ENCODE results near the gene RNASEL.

DNA sequence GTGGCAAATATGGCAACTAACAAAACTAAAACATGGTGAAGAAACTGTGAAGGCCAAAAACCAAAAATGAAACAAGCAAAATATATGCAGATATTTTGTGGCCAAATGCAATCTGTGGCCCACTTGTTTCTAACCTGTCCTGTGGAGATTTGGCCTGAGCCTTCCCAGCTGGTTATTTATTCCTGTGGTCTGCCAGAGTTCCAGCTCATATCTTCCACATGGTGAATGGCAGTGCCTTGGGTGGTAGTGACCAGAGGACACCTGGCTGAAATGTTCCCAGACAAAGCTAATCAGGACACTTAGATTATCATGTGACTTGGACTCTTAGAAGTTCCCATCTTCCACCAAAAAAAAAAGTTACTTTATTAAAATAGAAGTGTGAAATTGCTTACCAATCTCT lies 39.7 kb downstream of the RNASEL start:
- TF ChIP-seq, protein P1, sequence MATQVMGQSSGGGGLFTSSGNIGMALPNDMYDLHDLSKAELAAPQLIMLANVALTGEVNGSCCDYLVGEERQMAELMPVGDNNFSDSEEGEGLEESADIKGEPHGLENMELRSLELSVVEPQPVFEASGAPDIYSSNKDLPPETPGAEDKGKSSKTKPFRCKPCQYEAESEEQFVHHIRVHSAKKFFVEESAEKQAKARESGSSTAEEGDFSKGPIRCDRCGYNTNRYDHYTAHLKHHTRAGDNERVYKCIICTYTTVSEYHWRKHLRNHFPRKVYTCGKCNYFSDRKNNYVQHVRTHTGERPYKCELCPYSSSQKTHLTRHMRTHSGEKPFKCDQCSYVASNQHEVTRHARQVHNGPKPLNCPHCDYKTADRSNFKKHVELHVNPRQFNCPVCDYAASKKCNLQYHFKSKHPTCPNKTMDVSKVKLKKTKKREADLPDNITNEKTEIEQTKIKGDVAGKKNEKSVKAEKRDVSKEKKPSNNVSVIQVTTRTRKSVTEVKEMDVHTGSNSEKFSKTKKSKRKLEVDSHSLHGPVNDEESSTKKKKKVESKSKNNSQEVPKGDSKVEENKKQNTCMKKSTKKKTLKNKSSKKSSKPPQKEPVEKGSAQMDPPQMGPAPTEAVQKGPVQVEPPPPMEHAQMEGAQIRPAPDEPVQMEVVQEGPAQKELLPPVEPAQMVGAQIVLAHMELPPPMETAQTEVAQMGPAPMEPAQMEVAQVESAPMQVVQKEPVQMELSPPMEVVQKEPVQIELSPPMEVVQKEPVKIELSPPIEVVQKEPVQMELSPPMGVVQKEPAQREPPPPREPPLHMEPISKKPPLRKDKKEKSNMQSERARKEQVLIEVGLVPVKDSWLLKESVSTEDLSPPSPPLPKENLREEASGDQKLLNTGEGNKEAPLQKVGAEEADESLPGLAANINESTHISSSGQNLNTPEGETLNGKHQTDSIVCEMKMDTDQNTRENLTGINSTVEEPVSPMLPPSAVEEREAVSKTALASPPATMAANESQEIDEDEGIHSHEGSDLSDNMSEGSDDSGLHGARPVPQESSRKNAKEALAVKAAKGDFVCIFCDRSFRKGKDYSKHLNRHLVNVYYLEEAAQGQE (IDR thresholded peaks at IDR 0.05), result no peak
- TF ChIP-seq, protein P2, sequence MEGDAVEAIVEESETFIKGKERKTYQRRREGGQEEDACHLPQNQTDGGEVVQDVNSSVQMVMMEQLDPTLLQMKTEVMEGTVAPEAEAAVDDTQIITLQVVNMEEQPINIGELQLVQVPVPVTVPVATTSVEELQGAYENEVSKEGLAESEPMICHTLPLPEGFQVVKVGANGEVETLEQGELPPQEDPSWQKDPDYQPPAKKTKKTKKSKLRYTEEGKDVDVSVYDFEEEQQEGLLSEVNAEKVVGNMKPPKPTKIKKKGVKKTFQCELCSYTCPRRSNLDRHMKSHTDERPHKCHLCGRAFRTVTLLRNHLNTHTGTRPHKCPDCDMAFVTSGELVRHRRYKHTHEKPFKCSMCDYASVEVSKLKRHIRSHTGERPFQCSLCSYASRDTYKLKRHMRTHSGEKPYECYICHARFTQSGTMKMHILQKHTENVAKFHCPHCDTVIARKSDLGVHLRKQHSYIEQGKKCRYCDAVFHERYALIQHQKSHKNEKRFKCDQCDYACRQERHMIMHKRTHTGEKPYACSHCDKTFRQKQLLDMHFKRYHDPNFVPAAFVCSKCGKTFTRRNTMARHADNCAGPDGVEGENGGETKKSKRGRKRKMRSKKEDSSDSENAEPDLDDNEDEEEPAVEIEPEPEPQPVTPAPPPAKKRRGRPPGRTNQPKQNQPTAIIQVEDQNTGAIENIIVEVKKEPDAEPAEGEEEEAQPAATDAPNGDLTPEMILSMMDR (IDR thresholded peaks at IDR 0.05; ENCODE audit: low read depth, low read length, missing input control), result no peak
- no peak for TF ChIP-seq FOXA2 (IDR thresholded peaks at IDR 0.05)
- TF ChIP-seq, protein P3, sequence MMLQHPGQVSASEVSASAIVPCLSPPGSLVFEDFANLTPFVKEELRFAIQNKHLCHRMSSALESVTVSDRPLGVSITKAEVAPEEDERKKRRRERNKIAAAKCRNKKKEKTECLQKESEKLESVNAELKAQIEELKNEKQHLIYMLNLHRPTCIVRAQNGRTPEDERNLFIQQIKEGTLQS (IDR thresholded peaks at IDR 0.05), result no peak
- TF ChIP-seq, protein P4, sequence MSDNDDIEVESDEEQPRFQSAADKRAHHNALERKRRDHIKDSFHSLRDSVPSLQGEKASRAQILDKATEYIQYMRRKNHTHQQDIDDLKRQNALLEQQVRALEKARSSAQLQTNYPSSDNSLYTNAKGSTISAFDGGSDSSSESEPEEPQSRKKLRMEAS (IDR thresholded peaks at IDR 0.05), result no peak
- TF ChIP-seq HNF4A (conservative IDR thresholded peaks at IDR 0.05), result no peak
- TF ChIP-seq RAD21 (IDR thresholded peaks at IDR 0.05), result no peak
- TF ChIP-seq YY1 (IDR thresholded peaks at IDR 0.05), result no peak
- no peak for TF ChIP-seq TAF1 (conservative IDR thresholded peaks at IDR 0.05)
- no peak for TF ChIP-seq SP1 (IDR thresholded peaks at IDR 0.05)
- TF ChIP-seq RXRA (IDR thresholded peaks at IDR 0.05), result no peak
- no peak for TF ChIP-seq GABPA (IDR thresholded peaks at IDR 0.05 in 1 of 2, conservative IDR thresholded peaks at IDR 0.05 in 1 of 2)
- TF ChIP-seq, protein P5, sequence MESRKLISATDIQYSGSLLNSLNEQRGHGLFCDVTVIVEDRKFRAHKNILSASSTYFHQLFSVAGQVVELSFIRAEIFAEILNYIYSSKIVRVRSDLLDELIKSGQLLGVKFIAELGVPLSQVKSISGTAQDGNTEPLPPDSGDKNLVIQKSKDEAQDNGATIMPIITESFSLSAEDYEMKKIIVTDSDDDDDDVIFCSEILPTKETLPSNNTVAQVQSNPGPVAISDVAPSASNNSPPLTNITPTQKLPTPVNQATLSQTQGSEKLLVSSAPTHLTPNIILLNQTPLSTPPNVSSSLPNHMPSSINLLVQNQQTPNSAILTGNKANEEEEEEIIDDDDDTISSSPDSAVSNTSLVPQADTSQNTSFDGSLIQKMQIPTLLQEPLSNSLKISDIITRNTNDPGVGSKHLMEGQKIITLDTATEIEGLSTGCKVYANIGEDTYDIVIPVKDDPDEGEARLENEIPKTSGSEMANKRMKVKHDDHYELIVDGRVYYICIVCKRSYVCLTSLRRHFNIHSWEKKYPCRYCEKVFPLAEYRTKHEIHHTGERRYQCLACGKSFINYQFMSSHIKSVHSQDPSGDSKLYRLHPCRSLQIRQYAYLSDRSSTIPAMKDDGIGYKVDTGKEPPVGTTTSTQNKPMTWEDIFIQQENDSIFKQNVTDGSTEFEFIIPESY (IDR thresholded peaks at IDR 0.05), result no peak
- TF ChIP-seq JUND (IDR thresholded peaks at IDR 0.05), result no peak

All from liver (tissue), 3 donors.